Effector memory CD4-positive, alpha-beta T cell (primary cell): ENCODE results near the gene KCNC3.

Experiments used
- DNase-seq, 3 donors: peaks; one replicate each; pipeline ENCODE4 v3.0.0-alpha.2; 2020
- H3K27ac ChIP-seq: 2 replicates; pipeline ENCODE4 v1.7.0; 2013; ENCODE audit warnings: mild to moderate bottlenecking, low read length, moderate library complexity; ENCODE audit not compliant: insufficient read depth, poor library complexity, severe bottlenecking
- H3K27me3 ChIP-seq: replicated peaks from 2 replicates; pipeline ENCODE4 v1.7.0; 2013; ENCODE audit warnings: mild to moderate bottlenecking, low read length; ENCODE audit not compliant: insufficient read depth, control insufficient read depth, poor library complexity, severe bottlenecking
- H3K36me3 ChIP-seq: 2 replicates; pipeline ENCODE4 v1.7.0; 2013; ENCODE audit warnings: mild to moderate bottlenecking, low read length, moderate library complexity; ENCODE audit not compliant: control insufficient read depth, insufficient read depth
- H3K4me1 ChIP-seq: 2 replicates; pipeline ENCODE4 v1.7.0; 2013; ENCODE audit warnings: low read length, mild to moderate bottlenecking; ENCODE audit not compliant: control insufficient read depth, insufficient read depth, poor library complexity, severe bottlenecking
- H3K4me3 ChIP-seq: 2 replicates; pipeline ENCODE4 v1.7.0; 2013; ENCODE audit warnings: low read length, low read depth, mild to moderate bottlenecking; ENCODE audit not compliant: insufficient read depth, poor library complexity, severe bottlenecking
- H3K9me3 ChIP-seq: 2 replicates; pipeline ENCODE4 v1.7.0; 2013; ENCODE audit warnings: mild to moderate bottlenecking, low read length, moderate library complexity; ENCODE audit not compliant: control insufficient read depth

Gene KCNC3

DNA sequence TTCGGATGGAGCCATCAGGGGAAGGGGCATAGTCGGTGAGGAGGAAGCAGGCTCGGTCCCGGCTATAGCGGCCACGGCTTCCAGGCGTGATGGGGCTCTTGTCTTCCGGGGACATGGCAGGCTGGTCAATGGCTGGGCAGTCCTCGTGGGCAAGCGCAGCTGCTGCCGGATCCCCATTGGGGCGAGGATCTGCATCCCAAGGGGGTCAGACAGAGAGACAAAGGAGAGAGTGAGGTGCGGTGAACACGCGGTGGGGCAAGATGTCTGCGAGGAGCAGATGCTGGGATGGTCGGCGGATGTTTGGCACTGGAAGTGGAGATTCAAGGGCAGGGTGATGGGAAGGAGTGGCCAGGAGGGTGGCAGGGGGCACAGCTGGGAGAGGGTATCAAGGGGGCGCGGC is 8.6 kb downstream of the KCNC3 start:
- Histone ChIP-seq H3K27ac (no peak overlapping the region), H3K27me3 (peaks cover 10% of the 10 kb centered on the region), H3K36me3 (no peaks in the 10 kb centered on the region)

DNA sequence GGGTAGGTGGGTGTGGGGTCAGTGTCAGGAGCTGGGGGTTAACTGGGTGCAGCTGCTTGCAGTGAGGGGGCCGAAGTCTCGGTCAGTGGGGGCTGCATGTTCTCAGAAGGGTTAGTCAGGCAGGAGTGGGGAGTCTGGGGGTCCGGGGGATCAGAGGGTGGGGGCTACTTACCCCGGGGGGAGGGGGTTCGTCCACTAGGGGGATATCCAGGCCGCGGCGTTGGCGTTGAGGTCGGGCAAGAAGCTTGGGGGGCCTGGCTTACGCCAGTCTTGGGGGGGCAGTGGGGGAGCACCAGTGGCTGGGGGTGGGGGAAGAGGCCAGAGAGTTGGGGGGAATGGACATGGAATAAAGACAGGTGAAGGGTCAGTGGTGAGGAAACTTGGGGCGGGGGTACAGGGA is 9.1 kb downstream of the KCNC3 start:
- peaks cover 13% of the 10 kb centered on the region for H3K27me3 ChIP-seq

More for the DNA sequence above, 8.6 kb downstream of the KCNC3 start:
- H3K4me3 ChIP-seq: no peak overlapping the region
- H3K9me3 ChIP-seq: no peaks in the 10 kb centered on the region
- DNase-seq: no peak
- H3K4me1 ChIP-seq: peaks cover 3% of the 10 kb centered on the region

DNA sequence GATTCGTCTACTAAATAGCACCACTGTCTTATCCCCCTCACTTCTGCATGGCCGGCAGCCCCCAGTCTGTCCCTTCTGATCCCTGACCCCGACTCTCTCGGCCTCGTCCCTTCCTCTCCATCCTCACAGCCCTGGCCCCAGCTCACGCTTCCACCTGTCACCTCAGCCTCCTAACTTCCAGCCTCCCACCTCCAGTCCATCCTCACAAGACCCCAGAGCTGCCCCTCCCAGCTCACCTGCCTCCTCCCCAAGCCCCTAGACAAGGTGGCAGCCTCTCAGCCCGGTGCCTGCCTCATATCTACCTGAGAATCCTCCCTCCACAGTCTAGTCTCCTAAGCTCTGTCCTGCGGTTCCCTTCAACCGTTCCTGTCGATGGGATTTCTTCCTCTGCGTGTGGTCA is 10.0 kb downstream of the KCNC3 start:
- H3K9me3 ChIP-seq: no peaks in the 10 kb centered on the region
- DNase-seq: no peak
- no peak overlapping the region for H3K4me3 ChIP-seq
- H3K36me3 ChIP-seq: no peaks in the 10 kb centered on the region
- H3K27me3 ChIP-seq: peaks cover 22% of the 10 kb centered on the region
- no peak overlapping the region for H3K27ac ChIP-seq
- H3K4me1 ChIP-seq: peaks cover 5% of the 10 kb centered on the region

More for the DNA sequence above, 9.1 kb downstream of the KCNC3 start:
- no peak for DNase-seq
- Histone ChIP-seq H3K4me1 (peaks cover 5% of the 10 kb centered on the region), H3K9me3 (no peaks in the 10 kb centered on the region), H3K36me3 (no peaks in the 10 kb centered on the region), H3K27ac (no peak overlapping the region), H3K4me3 (no peak overlapping the region)

DNA sequence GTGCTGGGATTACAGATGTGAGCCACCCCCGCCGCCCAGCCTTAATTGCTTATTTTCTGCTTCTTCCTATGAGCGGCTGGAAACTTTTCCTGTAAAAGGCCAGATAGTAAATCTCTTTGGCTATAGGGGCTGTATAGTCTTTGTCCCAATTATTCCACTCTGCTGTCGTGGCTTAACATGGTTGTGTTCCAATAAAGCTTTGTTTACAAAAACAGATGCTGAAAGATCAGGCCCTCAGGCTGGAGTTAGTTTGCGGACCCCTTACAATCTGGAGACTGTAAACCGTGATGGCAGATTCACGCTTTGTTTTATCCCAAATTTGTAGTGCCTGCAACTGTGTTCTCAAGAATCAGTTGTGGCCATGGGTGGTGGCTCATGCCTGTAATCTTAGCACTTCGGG is 10.7 kb downstream of the KCNC3 start:
- peaks cover 5% of the 10 kb centered on the region for H3K4me1 ChIP-seq
- H3K9me3 ChIP-seq: no peaks in the 10 kb centered on the region
- no peaks in the 10 kb centered on the region for H3K36me3 ChIP-seq
- DNase-seq: no peak
- H3K27me3 ChIP-seq: peaks cover 27% of the 10 kb centered on the region
- no peak overlapping the region for H3K4me3 ChIP-seq
- no peak overlapping the region for H3K27ac ChIP-seq

DNA sequence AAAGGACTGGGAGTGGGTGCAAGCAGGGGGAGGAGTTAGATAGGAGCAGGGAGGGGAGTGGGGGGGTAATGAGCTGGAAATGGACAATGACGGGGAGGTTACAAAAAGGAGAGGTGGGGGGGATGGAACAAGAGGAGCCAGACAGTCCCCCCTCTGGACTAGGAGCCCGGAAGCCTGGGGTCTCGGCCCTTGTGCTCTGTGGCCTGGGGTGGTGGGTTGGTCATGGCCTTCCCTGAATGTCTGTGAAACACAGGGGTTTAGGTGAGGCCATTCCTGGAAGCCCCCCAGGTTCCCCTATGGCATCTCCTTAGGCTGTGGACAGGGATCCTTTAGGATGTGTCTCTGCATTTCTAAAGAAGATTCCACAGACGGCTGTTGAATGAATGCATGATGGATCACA is 12.1 kb downstream of the KCNC3 start:
- Histone ChIP-seq H3K27ac (no peak overlapping the region), H3K4me3 (no peak overlapping the region), H3K4me1 (peaks cover 5% of the 10 kb centered on the region), H3K9me3 (no peaks in the 10 kb centered on the region), H3K36me3 (no peaks in the 10 kb centered on the region), H3K27me3 (peaks cover 37% of the 10 kb centered on the region)
- no peak for DNase-seq

DNA sequence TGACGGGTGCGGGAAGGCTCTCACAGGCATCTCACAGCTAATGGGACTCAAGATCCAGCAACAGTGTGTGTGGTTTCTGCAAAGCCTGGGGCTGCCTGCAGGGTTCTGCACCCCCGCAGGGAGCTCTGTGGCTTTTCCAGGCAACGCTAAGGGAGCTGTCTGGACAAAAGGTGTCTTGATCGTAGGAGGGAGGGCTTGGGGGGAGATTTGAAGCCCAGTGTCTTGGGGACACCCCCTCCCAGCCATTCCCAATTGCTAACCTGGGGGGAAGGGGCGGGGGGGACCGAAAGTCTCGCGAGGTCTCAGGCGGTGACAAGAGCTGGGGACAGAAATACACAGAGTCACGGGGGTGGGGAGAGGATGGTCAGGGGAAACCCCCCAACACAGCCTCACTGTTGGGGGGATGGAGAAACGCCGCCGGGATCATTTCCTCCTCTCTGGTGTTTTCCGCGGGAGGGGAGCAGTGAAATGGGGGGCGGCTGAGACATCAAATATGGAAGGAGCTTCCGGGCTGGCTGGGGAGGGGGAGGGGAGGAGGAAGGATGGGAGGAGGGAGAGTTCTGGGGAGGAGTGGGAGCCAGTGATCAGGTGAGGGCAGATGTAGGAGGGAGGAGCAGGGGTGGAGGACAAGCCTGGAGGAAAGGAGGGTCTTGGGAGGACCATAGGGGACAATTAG is 13.3 kb downstream of the KCNC3 start:
- Histone ChIP-seq H3K27me3 (peaks cover 48% of the 10 kb centered on the region), H3K27ac (no peak overlapping the region), H3K36me3 (no peaks in the 10 kb centered on the region), H3K4me3 (peak overlapping the region; percentile 25), H3K4me1 (peaks cover 5% of the 10 kb centered on the region), H3K9me3 (no peaks in the 10 kb centered on the region)
- DNase-seq: no peak

DNA sequence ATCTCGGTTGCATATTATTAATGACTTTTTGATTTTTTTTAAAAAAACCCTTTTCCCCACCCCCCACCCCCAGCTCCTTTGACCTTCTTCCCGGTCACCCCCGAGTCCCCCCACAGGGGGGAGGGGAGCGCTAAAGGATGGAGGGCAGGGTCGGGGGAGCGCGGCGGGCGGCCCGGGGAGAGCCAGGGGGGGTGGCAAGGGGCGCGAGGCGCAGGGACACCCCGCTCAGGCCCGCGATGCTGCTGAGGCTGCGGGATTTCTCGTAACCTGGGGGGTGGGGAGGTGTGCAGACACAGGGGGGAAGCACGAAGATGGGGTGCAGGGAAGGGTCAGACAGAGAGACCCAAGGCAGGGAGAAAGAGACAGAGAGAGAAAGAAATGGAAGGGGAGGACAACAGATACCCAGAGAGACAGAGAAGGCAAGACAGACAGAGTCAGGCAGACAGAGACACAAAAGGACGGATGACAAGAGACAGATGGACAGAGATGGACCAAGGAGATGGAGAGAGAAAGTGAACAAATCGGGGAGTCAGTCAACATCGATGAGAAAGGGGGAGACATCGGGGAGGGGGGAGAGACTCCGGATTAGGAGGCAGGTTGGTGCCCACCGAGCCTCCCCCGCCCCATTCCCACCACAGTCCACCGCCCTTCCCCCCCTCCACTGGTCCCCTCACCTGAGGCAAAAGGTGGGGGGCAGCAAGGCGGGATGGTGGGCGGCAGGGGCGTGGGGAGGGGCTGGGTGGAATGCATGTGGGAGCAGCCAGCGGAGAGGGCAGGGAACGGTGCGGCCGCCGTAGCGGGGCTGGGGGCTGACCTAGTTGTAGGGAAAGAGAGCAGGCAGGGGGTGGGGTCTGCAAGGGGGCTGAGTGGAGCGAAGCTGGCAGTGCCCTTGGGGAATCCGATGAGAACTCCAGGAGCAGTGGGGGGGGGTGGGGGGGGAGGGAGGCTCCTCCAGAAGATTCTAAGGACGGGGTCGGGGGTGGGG is 14.2 kb downstream of the KCNC3 start:
- Histone ChIP-seq H3K4me1 (peaks cover 5% of the 10 kb centered on the region), H3K4me3 (no peak overlapping the region), H3K27ac (no peak overlapping the region), H3K9me3 (no peaks in the 10 kb centered on the region), H3K36me3 (no peaks in the 10 kb centered on the region), H3K27me3 (peaks cover 51% of the 10 kb centered on the region)
- no peak for DNase-seq

DNA sequence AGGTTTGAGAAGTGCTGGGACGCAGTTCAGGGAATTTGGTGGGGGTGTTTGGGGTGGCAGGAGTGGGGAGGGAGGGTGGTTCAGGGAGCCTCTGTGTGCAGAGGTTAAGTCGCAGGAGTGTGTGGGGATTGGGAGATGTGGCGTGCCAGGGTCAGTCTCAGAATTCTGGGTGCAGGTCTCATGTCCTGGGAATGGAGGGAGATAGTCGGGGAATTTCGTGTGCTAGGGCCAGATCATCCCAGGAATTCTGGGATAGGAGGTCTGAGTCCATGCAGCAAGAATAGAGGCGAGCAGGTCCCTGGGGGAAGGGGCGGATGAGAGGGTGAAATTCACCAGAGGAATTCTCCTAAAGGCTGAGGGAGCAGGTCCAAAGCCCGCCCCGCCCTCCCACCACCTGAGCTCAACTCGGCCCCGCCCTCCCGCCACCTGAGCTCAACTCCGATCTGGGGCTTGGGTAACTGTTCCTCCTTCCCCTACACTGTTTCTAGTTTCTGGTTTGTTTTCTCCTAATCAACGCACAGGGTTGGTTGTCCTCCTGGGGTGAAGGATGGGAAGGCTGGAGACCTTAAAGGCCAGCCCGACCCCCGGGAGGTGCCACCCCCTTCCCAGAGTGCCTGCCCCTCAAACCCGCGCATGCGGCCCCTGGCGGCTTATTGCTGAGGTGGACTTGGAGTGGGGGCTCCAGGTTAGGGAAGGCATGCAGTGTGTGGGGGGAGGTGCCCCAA is 15.2 kb downstream of the KCNC3 start:
- peaks cover 51% of the 10 kb centered on the region for H3K27me3 ChIP-seq
- no peak overlapping the region for H3K4me3 ChIP-seq
- peaks cover 5% of the 10 kb centered on the region for H3K4me1 ChIP-seq
- H3K36me3 ChIP-seq: no peaks in the 10 kb centered on the region
- no peak overlapping the region for H3K27ac ChIP-seq
- H3K9me3 ChIP-seq: no peaks in the 10 kb centered on the region
- DNase-seq: no peak

DNA sequence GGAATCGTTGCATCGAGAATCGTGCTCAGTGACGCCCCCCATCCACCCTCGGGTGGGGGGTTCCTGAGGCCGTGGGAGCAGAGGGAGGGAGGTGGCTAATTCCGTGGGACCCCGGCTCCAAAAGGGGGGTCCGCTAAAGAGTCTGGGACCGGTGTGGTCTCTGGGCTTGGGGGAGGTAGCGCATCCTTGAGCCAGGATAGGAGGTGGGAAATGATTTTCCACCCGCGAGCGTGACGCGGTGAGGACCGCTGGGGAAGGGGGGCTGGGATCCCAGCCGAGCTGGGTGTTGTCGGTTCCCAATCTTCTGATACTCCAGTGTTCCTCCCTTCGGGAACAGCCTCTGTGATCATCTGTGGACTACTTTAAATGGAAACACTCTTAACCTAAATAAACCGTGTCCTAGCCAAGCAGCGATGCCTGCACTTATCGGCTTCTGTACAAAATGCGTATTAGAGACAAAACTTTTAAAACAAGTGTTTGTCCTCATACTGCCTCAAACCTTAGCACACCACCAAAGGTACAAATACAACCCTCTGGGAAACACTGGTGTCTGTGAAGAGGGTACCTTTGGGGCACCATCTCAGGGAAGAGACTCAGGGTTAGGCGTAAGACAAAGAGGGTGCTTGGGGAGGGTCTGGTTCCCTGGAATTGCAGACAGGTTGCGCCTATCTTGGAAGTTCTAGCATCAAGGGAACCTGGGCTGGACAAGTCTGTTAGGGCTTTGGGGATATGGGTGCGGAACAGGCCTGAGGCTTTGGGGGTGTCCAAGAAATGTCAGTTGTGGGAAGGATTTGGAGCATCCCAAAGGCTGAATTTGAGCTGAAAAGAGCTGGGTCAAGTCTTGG is 16.0 kb downstream of the KCNC3 start:
- Histone ChIP-seq H3K4me3 (no peak overlapping the region), H3K36me3 (no peaks in the 10 kb centered on the region), H3K27me3 (peaks cover 51% of the 10 kb centered on the region), H3K9me3 (no peaks in the 10 kb centered on the region), H3K27ac (no peak overlapping the region), H3K4me1 (peaks cover 5% of the 10 kb centered on the region)
- DNase-seq: no peak
